Testis (tissue), 2 donors: ENCODE results near the gene MYO15B.
"Not testable (repeated sequence)": the region's sequence is repeated elsewhere in the genome, so short reads cannot be mapped to it uniquely, and the experiment has no call there.

Experiments
- CTCF ChIP-seq, 3 experiments: fragments of 450-650 bp in 2 of 3; fragments of 200-600 bp in 1 of 3; sonication (generic) in 1 of 3; IDR thresholded peaks; one replicate each; pipeline ENCODE4 v1.5.1; 2016 to 2019; ENCODE audit warnings: antibody characterized with exemption in 3 of 3, mild to moderate bottlenecking in 2 of 3, moderate library complexity in 1 of 3
- POLR2A ChIP-seq: fragments of 450-650 bp; IDR thresholded peaks from one replicate; pipeline ENCODE4 v1.6.1; 2017; ENCODE audit warnings: antibody characterized with exemption, mild to moderate bottlenecking, moderate library complexity

- not testable (repeated sequence) for TF ChIP-seq CTCF (IDR thresholded peaks at IDR 0.05); POLR2A
Measured at GRCh38 chr17:75593430-75593829, 5.8 kb downstream of the MYO15B start.
